ENCODE measurements around the gene CDKL1.

The CDKL1 gene

GRCh38 chr14:50387548-50387947 lies 9.1 kb downstream of the CDKL1 start:
- Histone ChIP-seq H3K36me3 (ENCODE audit: insufficient read depth) (no peaks in the 10 kb centered on the region), H2AFZ (ENCODE audit: low read depth) (no peak overlapping the region), H3K79me2 (ENCODE audit: insufficient read depth, low read depth) (no peaks in the 10 kb centered on the region), H4K20me1 (ENCODE audit: insufficient read depth) (no peaks in the 10 kb centered on the region), H3K27me3 (ENCODE audit: insufficient read depth, low read depth) (no peaks in the 10 kb centered on the region), H3K4me2 (no peak overlapping the region), H3K9ac (no peak overlapping the region), H3K27ac (no peak overlapping the region), H3K4me1 (ENCODE audit: low read depth, poor library complexity, severe bottlenecking) (no peaks in the 10 kb centered on the region), H3K4me3 (IDR thresholded peaks at IDR 0.05; ENCODE audit: insufficient read depth, low read depth, low read length) (no peak overlapping the region)
- TF ChIP-seq CTCF (conservative IDR thresholded peaks at IDR 0.05; ENCODE audit: low read depth, low read length) = no peak

- TF ChIP-seq CTCF (conservative IDR thresholded peaks at IDR 0.05; ENCODE audit: low read depth, low read length) = no peak
- no peak overlapping the region for H3K9ac ChIP-seq
- H4K20me1 ChIP-seq (ENCODE audit: insufficient read depth) = no peaks in the 10 kb centered on the region
- H3K27ac ChIP-seq = no peak overlapping the region
- no peak overlapping the region for H3K4me3 ChIP-seq (IDR thresholded peaks at IDR 0.05; ENCODE audit: insufficient read depth, low read depth, low read length)
- H3K79me2 ChIP-seq (ENCODE audit: insufficient read depth, low read depth) = no peaks in the 10 kb centered on the region
- H3K36me3 ChIP-seq (ENCODE audit: insufficient read depth) = no peaks in the 10 kb centered on the region
- no peaks in the 10 kb centered on the region for H3K27me3 ChIP-seq (ENCODE audit: insufficient read depth, low read depth)
- no peaks in the 10 kb centered on the region for H3K4me1 ChIP-seq (ENCODE audit: low read depth, poor library complexity, severe bottlenecking)
- H2AFZ ChIP-seq (ENCODE audit: low read depth) = no peak overlapping the region
- H3K4me2 ChIP-seq = no peak overlapping the region
Observed at GRCh38 chr14:50383618-50384225, 13.0 kb downstream of the CDKL1 start.

DNA sequence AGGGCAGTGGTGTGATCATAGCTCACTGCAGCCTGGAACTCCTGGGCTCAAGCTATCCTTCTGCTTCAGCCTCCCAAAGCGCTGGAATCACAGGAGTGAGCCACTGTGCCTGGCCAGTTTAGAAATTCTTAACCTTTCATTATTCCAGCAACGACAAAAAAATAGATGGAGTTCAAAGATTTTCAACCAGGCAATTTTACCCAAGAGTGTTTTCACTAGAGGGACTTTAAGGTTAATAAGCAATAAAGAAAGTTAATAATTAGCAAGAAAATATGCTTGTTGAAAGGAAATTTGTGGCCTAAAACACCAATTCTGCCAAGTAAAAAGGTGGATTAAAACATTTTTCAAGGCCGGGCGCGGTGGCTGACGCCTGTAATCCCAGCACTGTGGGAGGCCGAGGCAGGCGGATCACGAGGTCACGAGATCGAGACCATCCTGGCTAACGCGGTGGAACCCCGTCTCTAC lies 14.8 kb downstream of the CDKL1 start:
- no peaks in the 10 kb centered on the region for H3K79me2 ChIP-seq (ENCODE audit: insufficient read depth, low read depth)
- no peak overlapping the region for H3K27ac ChIP-seq
- no peak overlapping the region for H3K4me3 ChIP-seq (IDR thresholded peaks at IDR 0.05; ENCODE audit: insufficient read depth, low read depth, low read length)
- no peak overlapping the region for H2AFZ ChIP-seq (ENCODE audit: low read depth)
- no peaks in the 10 kb centered on the region for H3K27me3 ChIP-seq (ENCODE audit: insufficient read depth, low read depth)
- H3K4me2 ChIP-seq = no peak overlapping the region
- H3K9ac ChIP-seq = no peak overlapping the region
- H4K20me1 ChIP-seq (ENCODE audit: insufficient read depth) = no peaks in the 10 kb centered on the region
- no peaks in the 10 kb centered on the region for H3K4me1 ChIP-seq (ENCODE audit: low read depth, poor library complexity, severe bottlenecking)
- no peak for TF ChIP-seq CTCF (conservative IDR thresholded peaks at IDR 0.05; ENCODE audit: low read depth, low read length)
- H3K36me3 ChIP-seq (ENCODE audit: insufficient read depth) = no peaks in the 10 kb centered on the region

DNA sequence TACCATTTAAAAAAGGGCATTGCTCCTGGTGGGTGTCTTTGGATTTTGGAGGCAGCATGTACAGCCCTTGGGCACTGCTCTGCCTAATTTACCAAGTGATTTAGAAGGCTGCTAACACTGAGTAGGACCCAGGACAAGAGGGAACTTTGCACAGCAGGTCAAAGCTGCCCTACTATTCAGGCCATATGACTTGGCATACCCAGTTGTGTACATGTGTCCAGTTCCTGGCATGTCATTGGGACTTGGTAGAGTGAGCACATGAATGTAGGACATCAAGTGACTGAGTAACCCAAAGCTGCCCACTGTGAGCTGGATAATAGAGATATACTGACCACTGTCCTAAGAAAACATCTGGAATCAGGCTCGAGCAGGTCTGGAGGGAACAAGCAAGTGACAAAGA lies 15.7 kb downstream of the CDKL1 start:
- H3K4me3 ChIP-seq (IDR thresholded peaks at IDR 0.05; ENCODE audit: insufficient read depth, low read depth, low read length) = no peak overlapping the region
- no peak for TF ChIP-seq CTCF (conservative IDR thresholded peaks at IDR 0.05; ENCODE audit: low read depth, low read length)
- no peak overlapping the region for H2AFZ ChIP-seq (ENCODE audit: low read depth)
- no peak overlapping the region for H3K27ac ChIP-seq
- no peaks in the 10 kb centered on the region for H4K20me1 ChIP-seq (ENCODE audit: insufficient read depth)
- no peaks in the 10 kb centered on the region for H3K4me1 ChIP-seq (ENCODE audit: low read depth, poor library complexity, severe bottlenecking)
- no peaks in the 10 kb centered on the region for H3K36me3 ChIP-seq (ENCODE audit: insufficient read depth)
- H3K4me2 ChIP-seq = no peak overlapping the region
- H3K27me3 ChIP-seq (ENCODE audit: insufficient read depth, low read depth) = no peaks in the 10 kb centered on the region
- no peaks in the 10 kb centered on the region for H3K79me2 ChIP-seq (ENCODE audit: insufficient read depth, low read depth)
- H3K9ac ChIP-seq = no peak overlapping the region

All from KMS-11 (cell line).